Esophagus squamous epithelium (tissue), 4 donors: ENCODE data around the gene RASA2.

ENCODE experiments used
- CTCF ChIP-seq, 6 experiments: fragments of 450-650 bp in 4 of 6; fragments of 200-600 bp in 2 of 6; sonication (generic) in 2 of 6; IDR thresholded peaks; one replicate each; pipeline ENCODE4 v1.5.1; 2016 to 2019; ENCODE audit warnings: antibody characterized with exemption in 6 of 6, mild to moderate bottlenecking in 4 of 6, moderate library complexity in 4 of 6
- POLR2A ChIP-seq, 4 donors: fragments of 450-650 bp; IDR thresholded peaks; one replicate each; pipeline ENCODE4 v1.6.1; 2017; ENCODE audit warnings: antibody characterized with exemption in 4 of 4, mild to moderate bottlenecking in 4 of 4, moderate library complexity in 3 of 4

DNA sequence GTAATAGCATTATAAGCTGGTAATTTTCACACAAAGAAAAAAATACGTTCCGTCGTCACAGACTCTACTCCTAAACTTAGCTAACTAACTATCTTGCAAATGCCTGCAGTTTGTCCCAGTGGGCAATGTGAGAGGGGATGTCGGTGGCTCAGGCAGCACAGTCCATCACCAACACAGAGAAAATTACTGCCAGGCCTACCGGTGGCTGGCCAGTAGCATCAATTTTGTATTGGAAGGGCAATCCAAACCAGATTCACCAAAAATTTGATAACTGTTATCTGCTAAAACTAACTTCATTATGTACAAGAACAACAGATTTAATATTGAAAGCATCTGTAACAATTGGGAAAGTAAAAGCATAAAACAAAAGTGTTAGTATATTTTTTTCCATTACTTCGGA is 37.4 kb upstream of the RASA2 start:
- no peak for TF ChIP-seq POLR2A (IDR thresholded peaks at IDR 0.05)
- TF ChIP-seq CTCF (IDR thresholded peaks at IDR 0.05), result no peak
